HG02938 (cell line): ENCODE measurements around the gene GAPDH.
"Not testable (repeated sequence)": the region's sequence is repeated elsewhere in the genome, so short reads cannot be mapped to it uniquely, and the experiment has no call there.

Source experiments
- ATAC-seq: cut with Tn5 transposase; IDR thresholded peaks from one replicate; pipeline ENCODE4 v1.9.1; 2021; ENCODE audit warnings: mild to moderate bottlenecking, moderate library complexity; ENCODE audit not compliant: unreplicated experiment

GAPDH gene

DNA sequence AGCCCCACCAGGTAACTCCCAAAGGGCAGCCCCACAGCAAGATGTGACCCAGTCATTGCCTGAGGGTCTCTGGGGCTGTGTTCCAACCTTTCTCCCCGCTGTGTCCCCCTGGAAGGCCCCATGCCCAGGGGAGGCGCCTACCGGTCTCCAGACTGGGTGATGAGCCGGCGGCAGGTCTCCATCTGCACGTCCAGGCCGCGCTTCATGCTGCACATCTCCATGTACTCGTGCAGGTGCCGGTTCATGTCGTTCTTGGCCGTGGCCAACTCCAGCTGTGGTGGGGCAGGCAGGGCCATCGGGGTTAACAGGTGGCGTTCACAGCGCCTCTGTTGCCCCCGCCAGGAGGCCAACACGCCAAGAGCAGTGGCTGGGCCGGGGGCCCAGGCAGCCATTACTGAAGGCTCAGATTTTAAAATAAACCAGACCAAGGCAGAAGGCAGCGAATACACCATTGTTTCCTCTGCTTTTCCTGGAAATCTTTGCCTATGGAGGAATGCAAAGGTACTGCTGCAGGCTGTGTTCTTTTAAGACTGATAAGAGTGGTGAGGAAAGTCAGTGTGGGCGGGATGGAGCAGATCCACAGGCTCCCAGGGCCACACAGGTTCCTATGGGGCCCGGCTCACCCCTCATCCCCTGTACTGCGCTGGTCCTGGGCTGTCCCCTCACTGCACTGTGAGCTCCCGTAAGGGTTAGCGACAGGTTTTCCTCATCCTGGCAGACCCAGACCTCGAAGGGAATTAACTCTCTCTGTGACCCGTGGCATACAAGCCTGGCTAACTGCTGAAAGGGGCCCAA, 7.3 kb downstream of the GAPDH start:
- ATAC-seq, result no peak

DNA sequence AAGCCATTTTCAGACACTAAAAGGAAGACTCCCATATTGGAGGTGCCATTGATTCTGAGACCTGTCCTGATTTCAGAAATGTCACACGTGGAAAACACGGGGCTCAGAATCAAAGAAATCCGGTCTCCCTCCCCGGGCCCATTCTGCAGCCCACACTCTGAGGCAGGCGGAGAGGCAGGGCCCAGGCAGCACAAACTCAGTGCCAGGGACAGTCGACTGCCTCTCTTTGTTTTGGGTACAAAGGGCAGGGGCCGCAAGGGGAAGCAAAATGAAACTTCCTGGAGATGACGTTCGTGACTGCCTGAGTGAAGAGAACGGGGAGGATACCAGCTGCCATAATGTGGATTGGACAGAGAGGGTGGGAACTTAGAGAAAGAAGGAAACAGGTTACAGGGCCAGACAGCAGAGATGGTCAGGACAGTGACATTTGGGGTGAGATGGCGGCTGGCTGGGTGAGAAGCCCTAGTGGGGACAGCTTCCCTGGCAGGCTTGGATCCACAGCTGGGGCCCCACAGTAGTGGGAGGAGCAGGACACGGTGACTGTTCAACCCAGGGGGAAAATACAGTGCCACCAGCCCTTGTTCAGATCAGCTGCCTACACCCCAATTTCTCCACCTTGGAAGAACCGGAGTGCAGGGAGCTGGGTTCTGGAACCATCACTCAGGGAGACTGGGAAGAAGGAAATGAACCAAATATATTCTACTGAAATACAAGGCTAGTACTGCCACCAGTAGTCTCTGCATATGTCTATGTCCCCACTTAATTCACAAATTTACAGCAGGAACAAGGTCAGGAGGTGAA, 8.1 kb downstream of the GAPDH start:
- no peak for ATAC-seq

DNA sequence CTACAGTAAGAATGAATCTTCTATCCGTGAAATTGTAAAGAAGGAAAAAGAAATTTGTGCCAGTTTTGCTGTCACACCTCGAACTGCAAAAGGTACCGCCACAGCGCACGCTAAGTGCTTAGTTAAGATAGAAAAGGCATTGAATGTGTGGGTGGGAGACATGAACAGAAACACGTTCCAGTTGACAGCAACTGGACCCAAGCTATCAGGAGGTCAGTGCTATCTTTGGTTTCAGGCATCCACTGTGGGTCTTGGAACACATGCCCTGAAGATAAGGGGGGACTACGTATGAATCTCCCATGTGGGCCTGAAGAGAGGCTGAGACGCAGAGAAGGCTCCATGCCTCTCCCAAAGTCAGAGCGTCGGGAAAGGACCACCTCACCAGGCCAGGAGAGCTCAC, 11.7 kb downstream of the GAPDH start:
- no peak for ATAC-seq

DNA sequence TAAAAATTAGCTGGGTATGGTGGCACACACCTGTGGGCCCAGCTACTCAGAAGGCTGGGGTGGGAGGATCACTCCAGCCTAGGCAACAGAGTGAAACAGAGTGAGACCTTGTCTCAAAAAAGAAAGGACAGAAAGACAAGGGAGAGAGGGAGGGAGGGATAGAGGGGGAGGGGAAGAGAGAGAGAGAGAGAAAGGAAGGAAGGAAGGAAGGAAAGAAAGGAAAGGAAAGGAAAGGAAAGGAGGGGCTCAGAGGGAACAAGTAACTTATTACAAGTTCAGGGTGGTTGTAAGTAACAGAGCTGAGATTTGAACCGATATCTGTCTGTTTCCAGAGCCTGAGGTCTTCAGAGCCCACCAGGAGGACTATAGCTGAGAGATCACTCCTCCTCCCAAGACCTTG, 13.2 kb downstream of the GAPDH start:
- ATAC-seq, result no peak

DNA sequence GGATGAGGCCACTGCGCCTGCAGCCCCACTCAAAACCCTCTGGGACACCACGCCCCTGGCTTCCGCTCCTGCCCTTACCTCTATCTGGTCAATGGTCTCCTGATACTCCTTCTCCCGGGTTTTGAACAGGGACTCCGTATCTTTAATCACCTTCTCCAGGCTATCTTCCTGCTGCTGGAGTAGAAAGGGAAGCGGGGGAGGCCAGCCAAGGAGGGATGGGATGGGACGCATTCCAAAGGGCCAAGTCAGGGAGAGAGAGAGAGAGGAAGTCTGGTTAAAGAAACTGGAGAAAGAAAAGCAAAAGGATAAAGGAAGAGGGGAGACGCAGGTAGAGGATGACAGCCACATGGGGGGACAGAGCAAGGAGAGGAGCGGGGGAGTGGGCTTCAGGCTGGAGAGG, 13.7 kb downstream of the GAPDH start:
- ATAC-seq, result no peak

DNA sequence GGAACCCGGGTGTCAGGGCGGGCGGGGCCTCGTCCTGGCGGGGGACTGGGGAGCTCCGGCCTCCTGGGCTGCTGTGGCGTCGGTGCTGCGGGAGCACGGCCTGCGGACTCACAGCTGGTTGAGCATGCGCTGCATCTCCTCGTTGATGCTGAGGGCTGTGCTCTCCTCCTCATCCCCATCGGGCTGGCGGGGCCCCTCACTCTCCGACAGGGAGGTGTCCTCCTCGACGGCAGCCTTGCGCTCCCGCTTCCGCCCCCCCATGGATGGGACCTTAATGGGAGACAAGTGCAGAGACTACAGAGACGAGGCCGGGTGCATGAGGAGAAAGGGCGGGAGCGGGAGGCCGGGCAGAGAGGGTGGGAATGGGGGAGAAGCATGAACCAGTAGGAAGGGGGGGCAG, 14.2 kb downstream of the GAPDH start:
- no peak for ATAC-seq

DNA sequence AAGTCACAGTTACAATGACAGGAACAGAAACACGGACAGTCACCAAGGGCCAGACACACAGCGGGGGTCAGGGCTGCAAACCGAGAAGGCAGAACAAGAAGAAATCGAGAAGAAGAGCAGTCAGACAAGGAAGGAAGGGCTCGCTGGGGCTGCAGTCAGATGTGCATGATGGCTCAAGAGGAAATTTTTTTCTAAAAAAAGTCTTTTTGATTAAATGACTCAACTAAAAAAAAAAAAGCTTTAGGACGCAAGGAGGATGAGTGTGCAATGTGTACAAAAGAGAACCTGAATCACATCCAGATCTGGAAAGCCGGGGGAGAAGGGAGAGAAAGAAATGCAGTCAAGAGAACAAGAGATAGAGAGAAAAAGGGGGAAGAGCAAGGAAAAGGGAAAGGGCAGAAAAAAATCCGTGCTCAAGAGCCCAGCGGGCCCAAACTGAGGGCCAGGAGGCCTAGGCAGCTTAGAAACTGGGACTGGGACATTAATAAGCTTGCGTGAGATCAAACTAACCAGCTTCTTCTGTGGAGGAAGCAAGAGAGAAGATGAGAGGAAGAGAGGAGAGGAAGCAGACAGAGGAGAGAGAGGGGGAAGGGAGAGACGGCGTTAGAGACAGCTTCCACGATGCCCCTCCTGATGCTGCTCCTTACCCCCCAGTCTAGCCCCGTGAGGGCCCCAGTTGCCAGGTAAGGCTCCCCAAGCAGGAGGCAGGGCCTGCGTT, 14.8 kb downstream of the GAPDH start:
- ATAC-seq, result no peak

DNA sequence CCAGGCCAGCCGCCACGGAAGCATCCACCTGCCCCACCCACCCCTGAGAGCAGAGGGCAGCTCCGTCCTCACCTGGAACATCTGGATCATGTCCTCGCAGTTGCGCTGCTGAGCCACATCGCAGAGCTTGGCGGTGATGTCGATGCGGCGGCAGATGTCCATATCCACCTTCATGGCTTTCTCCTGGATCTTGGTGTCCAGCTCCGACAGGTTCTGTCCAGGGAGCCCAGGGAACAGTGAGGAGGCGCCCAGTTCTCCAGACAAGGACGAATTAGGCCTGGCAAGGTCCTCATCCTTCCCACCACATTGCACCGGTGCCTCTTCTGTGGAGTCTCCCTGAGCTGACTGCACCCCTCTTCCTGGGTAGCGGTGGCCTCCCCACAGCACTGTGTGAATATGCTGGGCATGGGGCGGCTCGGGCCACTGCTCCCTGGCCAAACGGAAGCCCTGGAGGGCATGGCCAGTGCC, 15.4 kb downstream of the GAPDH start:
- ATAC-seq, result no peak

DNA sequence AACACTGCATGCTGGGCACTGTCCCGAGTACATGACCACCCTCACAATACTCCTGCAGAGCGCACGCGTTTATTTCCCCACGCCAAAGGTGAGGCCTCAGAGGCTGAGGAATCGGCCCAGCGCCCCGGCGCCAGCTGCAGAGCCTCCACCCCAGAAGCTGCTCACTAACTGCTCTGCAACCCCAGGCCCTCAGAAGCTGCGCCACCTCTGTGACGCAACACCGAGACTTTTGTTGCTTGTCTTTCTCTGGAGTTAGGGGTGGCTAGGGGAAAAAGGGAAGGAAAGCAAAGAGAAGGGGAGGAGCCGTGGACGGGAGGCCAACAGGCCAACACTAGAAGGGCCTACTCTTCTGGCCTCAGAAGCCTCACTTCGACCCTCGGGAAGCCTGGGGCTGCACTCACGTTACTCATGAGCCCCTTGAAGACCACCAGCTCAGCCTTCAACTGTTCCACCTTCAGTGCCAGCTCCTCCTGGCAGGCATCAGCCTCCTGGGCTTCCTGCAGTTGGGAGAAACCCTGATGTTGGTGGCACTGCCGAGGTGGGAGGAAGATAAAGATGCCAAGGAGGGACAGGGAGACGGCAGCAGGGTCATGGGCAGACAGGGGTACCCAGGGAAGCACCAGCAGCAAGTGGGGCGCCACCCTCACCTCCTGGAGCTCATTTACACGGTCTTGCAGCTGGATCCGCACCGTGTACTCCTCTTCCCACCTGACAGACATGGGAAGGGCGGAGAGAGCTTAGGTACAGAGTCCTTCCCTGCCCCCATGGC, 16.2 kb downstream of the GAPDH start:
- no peak for ATAC-seq

DNA sequence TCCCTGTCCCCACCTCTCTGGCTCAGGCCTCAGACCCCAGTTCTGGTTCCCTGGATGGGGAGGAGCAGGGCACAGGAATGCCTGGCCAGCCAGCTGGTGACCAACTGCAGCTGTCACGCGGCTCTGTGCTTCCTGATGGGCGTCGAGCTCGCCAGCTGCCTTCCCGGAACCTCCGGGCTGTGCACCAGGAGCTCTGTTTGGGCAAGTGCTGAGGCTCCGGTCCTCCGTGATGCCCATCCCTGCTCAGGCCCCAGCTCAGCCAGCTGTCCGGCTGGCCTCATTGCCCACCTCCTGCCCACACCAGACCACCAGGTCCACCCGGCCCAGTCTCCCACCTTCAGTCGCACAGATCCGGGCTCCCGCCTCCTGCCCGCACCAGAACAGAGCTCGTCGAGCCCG, 16.7 kb downstream of the GAPDH start:
- no peak for ATAC-seq

DNA sequence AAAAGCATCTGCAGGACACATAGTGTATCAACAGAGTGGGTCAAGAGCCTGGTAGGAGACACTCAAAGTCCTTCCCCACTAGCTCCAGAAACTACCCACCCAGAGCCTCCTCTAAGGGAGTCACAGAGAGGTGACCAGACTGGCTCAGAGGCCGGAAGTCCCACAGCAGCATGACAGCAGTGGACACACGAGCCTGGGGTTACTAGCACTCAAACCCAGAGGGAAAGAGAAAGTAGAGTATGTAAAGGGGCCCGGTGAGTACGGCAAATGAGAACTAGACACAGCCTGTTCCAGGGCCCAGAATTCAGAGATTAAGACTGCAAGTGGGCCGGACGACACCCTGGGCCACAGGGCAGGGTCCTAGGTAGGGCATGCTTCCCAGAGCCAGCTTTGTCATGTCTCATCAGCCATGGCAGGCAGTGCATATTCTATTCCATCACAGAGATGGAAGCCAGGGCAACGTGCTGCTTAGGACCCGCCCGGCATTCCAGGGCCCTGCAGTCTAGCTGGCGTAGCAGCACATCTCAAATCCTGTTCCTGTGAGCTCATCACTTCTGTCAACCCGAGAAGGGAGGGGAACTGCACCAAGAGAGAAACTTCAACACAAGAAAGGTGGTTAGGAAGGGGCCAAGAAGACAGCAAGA, 17.3 kb downstream of the GAPDH start:
- no peak for ATAC-seq

DNA sequence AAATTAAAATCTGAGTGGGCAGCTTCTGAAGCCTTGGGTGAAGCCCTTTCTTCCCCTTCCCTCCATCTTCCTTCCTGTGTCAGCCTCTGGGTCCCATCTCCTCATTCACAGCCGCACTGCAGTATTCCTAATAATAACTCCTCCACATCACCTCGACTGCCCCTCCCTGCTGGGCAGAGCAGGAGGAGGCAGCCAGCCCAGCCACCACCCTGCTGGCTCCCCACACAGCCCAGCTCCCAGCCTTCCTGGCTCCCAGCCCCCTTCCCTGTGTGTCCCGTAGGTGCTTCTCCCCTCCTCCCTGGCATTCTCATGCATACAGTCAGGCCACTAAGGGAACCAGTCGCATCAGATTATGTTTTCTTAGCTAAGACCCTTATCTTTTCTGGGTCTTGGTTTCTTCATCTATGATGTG, 17.8 kb downstream of the GAPDH start:
- no peak for ATAC-seq

DNA sequence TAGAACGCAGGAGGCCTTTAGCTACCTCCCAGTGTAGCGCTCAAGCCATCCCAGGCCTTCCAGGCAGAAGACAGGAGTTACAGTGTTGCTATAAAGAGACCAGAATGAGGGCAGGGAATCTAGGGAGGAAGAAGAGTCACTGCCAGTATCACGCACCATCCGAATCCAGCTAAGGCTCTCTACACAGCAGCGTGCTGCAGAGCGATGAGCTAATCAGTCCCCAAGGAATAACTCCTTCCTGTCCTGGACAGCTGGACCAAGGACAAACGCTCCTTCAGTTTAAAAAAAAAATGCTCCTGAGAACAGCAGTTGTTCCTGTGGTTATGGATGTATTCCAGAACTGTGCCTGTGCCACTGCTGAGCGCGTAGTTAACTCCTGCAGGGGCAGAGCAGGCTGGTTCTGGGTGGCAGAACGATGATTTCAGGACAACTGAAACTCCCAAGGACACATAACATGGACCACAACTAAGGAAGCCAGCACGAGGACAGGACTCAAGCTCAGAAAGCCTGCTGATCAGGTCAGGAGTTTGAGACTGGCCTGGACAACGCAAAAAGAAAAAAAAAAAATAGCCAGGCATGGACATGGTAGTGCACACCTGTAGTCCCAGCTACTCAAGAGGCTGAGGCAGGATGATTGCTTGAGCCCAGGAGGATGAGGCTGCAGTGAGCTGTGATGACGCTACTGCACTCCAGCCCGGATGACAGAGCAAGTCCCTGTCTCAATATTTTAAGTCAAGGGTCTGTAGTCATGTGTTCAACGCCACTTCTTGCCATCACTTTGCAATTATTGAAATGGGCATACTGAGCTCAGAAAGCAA, 18.9 kb downstream of the GAPDH start:
- no peak for ATAC-seq

DNA sequence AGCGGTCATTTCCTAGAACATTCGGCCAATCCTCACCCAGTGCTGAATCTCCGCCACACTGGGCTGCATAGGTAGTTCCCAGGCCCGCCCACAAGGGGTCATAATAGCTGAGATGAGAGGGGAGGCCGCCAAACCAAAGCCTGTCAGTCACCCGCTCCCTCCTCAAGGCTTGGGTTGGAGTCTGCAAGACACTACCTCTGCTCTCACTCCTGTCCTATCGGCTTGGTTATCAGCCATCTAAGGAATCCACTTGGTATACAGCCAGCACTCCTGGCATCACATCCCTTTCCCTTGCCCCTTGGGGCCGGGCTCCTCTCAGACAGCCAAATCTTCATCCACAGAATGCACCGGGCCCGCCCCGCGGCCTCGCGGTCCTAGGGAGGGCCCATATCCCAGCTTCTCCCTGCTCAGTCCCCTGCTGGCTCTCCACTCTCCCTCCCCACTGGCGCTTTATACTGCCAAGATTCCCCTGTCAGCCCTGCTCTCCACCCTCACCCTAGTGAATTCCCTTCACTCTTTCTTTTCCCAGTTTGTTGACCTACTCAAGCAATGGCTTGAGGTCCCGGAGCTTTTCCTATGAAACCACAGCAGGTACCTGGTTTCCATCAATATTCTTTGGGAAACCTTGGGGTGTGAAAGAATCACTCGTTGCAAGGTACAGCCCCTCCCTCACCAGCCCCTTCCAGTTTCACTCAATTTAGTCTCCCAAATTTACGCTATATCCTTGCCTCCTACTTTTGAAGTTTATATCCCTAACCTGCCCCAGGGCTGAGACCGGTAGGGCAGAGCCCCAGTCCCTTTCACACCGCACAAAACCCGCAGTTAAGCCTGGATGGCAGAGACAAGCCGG, 20.1 kb downstream of the GAPDH start:
- ATAC-seq, result peak; percentile 46

DNA sequence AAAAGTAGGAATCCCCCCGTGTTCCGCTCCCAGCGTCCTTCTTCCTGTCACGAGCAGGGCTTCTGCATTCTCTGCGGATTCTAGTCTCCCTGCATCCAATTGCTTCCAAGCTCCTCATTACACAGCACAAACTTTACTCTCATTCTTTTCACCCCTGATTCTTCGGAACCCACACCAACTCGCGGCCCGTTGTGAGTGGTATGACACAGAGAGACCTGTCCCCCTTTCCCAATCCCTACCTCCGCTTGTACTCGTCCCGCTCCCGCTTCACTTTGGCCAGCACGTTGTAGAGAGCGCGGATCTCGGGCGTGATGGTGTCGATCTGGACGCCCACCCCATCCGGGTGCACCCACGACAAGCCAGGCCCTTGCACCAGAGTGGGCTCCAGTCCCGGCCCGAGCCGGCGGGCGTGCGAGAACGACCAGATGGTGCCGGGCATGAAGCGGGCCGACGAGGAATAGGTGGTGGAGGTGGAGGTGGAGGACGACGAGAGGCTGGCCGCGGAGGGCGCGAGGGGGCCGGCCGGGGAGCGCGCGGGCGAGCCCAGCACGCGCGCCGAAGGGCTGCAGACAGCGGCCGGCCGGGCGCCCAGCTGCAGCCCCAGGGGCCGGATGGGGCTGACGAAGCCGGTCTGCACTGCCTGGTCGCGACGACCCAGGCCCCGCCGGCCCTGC, 20.8 kb downstream of the GAPDH start:
- ATAC-seq, result peak; percentile 11

DNA sequence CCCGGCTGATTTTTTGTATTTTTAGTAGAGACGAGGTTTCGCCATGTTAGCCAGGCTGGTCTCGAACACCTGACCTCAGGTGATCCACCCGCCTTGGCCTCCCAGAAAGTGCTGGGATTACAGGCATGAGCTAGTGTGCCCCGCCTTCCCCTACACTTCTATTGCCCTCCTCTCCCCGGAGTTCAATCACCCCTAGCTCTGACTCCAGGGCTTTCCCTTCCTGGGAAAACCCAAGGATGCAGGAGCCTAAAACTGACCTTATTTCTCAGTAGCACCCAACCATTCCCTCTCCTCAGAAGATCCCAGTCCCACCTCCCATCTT, 22.1 kb downstream of the GAPDH start:
- not testable (repeated sequence) for ATAC-seq

DNA sequence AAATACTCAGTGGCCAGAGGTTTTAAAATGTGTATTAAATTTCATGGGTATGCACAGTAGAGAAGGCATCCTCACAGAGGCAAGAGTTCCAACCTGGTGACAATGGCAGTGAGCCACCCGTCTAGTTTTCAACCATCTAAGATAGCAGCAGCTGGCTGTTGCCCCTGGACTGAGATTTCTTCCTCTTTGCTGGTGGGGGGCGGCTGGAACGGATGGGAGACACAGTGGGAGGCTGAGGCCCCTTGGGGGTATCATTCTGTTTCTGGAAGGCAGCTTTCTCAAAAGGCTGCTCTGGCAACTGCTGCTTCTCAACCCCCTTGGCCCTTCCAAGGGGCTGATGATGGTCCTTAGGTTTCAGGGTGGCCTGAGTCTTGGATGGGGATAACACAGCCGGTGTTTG, 22.5 kb downstream of the GAPDH start:
- ATAC-seq, result no peak
